Measurements from ENCODE around the gene CEP104.

DNA sequence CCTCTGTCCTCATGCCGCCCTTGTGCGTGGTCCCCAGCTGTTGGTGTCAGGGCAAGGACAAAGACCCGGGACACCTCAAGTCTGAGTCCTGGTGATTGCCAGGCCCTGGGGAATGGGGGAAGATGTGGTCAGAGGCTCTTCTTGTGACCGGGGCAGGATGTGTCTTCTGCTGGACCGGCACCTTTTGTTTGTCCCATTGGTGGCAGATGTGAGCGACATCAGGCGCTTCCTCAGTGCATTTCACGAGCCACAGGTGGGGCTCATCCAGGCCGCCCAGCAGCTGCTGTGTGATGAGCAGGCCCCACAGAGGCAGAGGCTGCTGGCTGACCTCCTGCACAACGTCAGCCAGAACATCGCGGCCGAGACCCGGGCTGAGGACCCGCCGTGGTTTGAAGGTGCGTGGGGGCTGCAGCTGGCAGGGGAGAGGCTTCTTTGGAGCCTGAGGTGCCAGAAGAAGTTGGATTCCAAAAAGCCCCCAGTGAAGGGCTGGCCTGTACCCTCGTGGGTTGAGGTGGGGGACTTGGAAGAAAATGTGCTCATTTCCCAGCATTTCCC is 8.7 kb upstream of the CEP104 start:
- TF ChIP-seq, protein P1, sequence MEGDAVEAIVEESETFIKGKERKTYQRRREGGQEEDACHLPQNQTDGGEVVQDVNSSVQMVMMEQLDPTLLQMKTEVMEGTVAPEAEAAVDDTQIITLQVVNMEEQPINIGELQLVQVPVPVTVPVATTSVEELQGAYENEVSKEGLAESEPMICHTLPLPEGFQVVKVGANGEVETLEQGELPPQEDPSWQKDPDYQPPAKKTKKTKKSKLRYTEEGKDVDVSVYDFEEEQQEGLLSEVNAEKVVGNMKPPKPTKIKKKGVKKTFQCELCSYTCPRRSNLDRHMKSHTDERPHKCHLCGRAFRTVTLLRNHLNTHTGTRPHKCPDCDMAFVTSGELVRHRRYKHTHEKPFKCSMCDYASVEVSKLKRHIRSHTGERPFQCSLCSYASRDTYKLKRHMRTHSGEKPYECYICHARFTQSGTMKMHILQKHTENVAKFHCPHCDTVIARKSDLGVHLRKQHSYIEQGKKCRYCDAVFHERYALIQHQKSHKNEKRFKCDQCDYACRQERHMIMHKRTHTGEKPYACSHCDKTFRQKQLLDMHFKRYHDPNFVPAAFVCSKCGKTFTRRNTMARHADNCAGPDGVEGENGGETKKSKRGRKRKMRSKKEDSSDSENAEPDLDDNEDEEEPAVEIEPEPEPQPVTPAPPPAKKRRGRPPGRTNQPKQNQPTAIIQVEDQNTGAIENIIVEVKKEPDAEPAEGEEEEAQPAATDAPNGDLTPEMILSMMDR (IDR thresholded peaks at IDR 0.05) = no peak
- TF ChIP-seq EZH2 (IDR thresholded peaks at IDR 0.05; ENCODE audit: borderline replicate concordance, insufficient read depth, low read depth, low read length, poor library complexity, severe bottlenecking) = no peak
